Endothelial cell of umbilical vein (primary cell): Measurements from ENCODE around the gene TJP1. TPM values are rescaled to one million over a fixed set of nuclear protein-coding genes. Genes with fewer than 3 reads are reported as not detected.

Source experiments
- BruUV-seq: library from RNA; stranded (reverse); fragments of 400-500 nt; replicated peaks from 2 replicates; lab custom pipeline; 2021; lab: Mats Ljungman, UMichigan
- CTCF ChIA-PET: fragments of 300-600, 350-600 bp; sonication (Branson Sonifier 250); formaldehyde crosslinking; loops from one replicate; lab custom pipeline; 2021; ENCODE audit warnings: antibody characterized with exemption, inconsistent platforms; lab: Charles Lee
- POLR2A ChIA-PET: fragments of 300-600, 350-600 bp; sonication (Branson Sonifier 250); formaldehyde crosslinking; loops from one replicate; lab custom pipeline; 2021; ENCODE audit warnings: antibody characterized with exemption, inconsistent platforms; lab: Charles Lee
- DNase-seq: peaks from one replicate; pipeline ENCODE4 v3.0.0-alpha.2; 2011; ENCODE audit warnings: low read depth, low spot score
- FAIRE-seq: peaks from 2 replicates; lab custom pipeline; 2011; peaks lifted over from hg19 to GRCh38; lab: Jason Lieb, UNC
- H2AFZ ChIP-seq: 2 replicates; pipeline ENCODE4 v1.6.0; 2012; ENCODE audit warnings: low read depth, low read length, control low read depth, inconsistent platforms
- H3K27ac ChIP-seq: 2 replicates; pipeline ENCODE4 v1.5.1; 2011; ENCODE audit warnings: low read depth, mild to moderate bottlenecking, control low read depth, low read length, moderate library complexity; ENCODE audit not compliant: insufficient read depth
- H3K27me3 ChIP-seq, 2 experiments: 2 replicates each; pipeline versions ENCODE4 v1.6.0 to v1.6.1; 2011; ENCODE audit warnings: low read length in 2 of 2, mixed read lengths in 1 of 2; ENCODE audit not compliant: control insufficient read depth in 2 of 2, insufficient read depth in 2 of 2
- H3K36me3 ChIP-seq, 2 experiments: 2 replicates in 1 of 2; 3 replicates in 1 of 2; pipeline ENCODE4 v1.5.1; 2011; ENCODE audit warnings: low read length in 2 of 2, mild to moderate bottlenecking in 1 of 2, moderate library complexity in 1 of 2; ENCODE audit not compliant: control insufficient read depth in 2 of 2, insufficient read depth in 2 of 2; ENCODE audit errors: extremely low read depth in 1 of 2
- H3K4me1 ChIP-seq: 3 replicates; pipeline ENCODE4 v1.5.1; 2011; ENCODE audit warnings: mild to moderate bottlenecking, low read length; ENCODE audit not compliant: control insufficient read depth, insufficient read depth; ENCODE audit errors: extremely low read depth
- H3K4me2 ChIP-seq: 2 replicates; pipeline ENCODE4 v1.6.1; 2011; ENCODE audit warnings: low read length, control low read depth, mixed read lengths; ENCODE audit not compliant: insufficient read depth
- H3K4me3 ChIP-seq, 3 experiments: fragments of 200-600 bp in 1 of 3; sonication (generic), shearing (Covaris generic) in 1 of 3; replicated peaks in 1 of 3; 2 replicates each; pipeline ENCODE4 v1.5.1; 2011 to 2016; ENCODE audit warnings: control low read depth in 3 of 3, low read length in 3 of 3, mild to moderate bottlenecking in 2 of 3, inconsistent platforms in 1 of 3, low read depth in 1 of 3, moderate library complexity in 1 of 3; ENCODE audit not compliant: insufficient read depth in 1 of 3
- H3K79me2 ChIP-seq: 2 replicates; pipeline ENCODE4 v1.6.0; 2012; ENCODE audit warnings: low read length, inconsistent platforms; ENCODE audit not compliant: control insufficient read depth, insufficient read depth
- H3K9ac ChIP-seq: replicated peaks from 2 replicates; pipeline ENCODE3; 2011; ENCODE audit warnings: low read length, control low read depth; ENCODE audit not compliant: insufficient read depth; ENCODE audit errors: extremely low read depth
- H3K9me1 ChIP-seq: replicated peaks from 3 replicates; pipeline ENCODE4 v1.6.0; 2011; ENCODE audit warnings: mild to moderate bottlenecking, low read length; ENCODE audit not compliant: control insufficient read depth, insufficient read depth; ENCODE audit errors: extremely low read depth
- H3K9me3 ChIP-seq: replicated peaks from 2 replicates; pipeline ENCODE4 v1.5.1; 2012; ENCODE audit warnings: low read length, inconsistent platforms; ENCODE audit not compliant: control insufficient read depth, insufficient read depth
- H4K20me1 ChIP-seq: replicated peaks from 2 replicates; pipeline ENCODE3; 2011; ENCODE audit warnings: mild to moderate bottlenecking, low read length; ENCODE audit not compliant: control insufficient read depth, insufficient read depth; ENCODE audit errors: extremely low read depth
- EZH2 ChIP-seq: IDR thresholded peaks from 2 replicates; pipeline ENCODE4 v1.6.1; 2012; ENCODE audit warnings: borderline replicate concordance, low read depth, mild to moderate bottlenecking, moderate library complexity, low read length, inconsistent platforms; ENCODE audit not compliant: severe bottlenecking
- FOS ChIP-seq: IDR thresholded peaks from 2 replicates; pipeline ENCODE4 v1.6.1; 2011; ENCODE audit warnings: mild to moderate bottlenecking, low read length, moderate library complexity, borderline replicate concordance; ENCODE audit not compliant: insufficient read depth
- GATA2 ChIP-seq: IDR thresholded peaks from 2 replicates; pipeline ENCODE4 v1.7.0; 2011; ENCODE audit warnings: low read depth, mild to moderate bottlenecking, moderate library complexity, mixed read lengths, low read length; ENCODE audit not compliant: insufficient read length, insufficient read depth
- JUN ChIP-seq: IDR thresholded peaks from 2 replicates; pipeline ENCODE4 v1.6.1; 2011; ENCODE audit warnings: borderline replicate concordance, low read depth; ENCODE audit not compliant: insufficient read length, insufficient read depth
- MYC ChIP-seq: IDR thresholded peaks from one replicate; pipeline ENCODE4 v1.6.1; 2011; ENCODE audit warnings: mild to moderate bottlenecking, low read depth, low read length
- POLR2A ChIP-seq: IDR thresholded peaks from 2 replicates; pipeline ENCODE4 v1.6.1; 2012; ENCODE audit warnings: low read depth, mild to moderate bottlenecking, control low read depth, low read length
- POLR2AphosphoS5 ChIP-seq: IDR thresholded peaks from 2 replicates; pipeline ENCODE4 v1.6.1; 2012; ENCODE audit warnings: low read depth, mild to moderate bottlenecking, control low read depth, low read length, moderate library complexity; ENCODE audit not compliant: insufficient read depth
- dilution Hi-C: fragments of 300-500 bp; cut with MboI; formaldehyde crosslinking; loops from one replicate; pipeline ENCODE4 v1.15.0; 2019; ENCODE audit warnings: low sequenced_read_pairs; ENCODE audit not compliant: extremely low pct_ligation_motif_present
- intact Hi-C: fragments of 100-400 bp; cut with micrococcal nuclease; formaldehyde crosslinking; loops from one replicate; pipeline ENCODE4 v1.10.0; 2022
- polyA plus RNA-seq, 4 experiments: library from polyadenylated mRNA; depleted of rRNA in 3 of 4; stranded (reverse) in 3 of 4; unstranded in 1 of 4; fragments of >200 nt; gene quantifications; 2 replicates each; pipeline versions ENCODE4 v1.2.1 to v1.2.3, GENCODE V29; 2011 to 2012; ENCODE audit warnings: missing spikeins in 1 of 4
- total RNA-seq: library from RNA; stranded (reverse); gene quantifications from 2 replicates; pipeline ENCODE4 v1.2.3, GENCODE V29; 2021
- TF ChIP-seq, protein P1 (sequence below), 2 donors: IDR thresholded peaks; 1 replicate in 1 of 2; 2 replicates in 1 of 2; pipeline ENCODE4 v1.5.1; 2011; ENCODE audit warnings: low read length in 2 of 2, mild to moderate bottlenecking in 2 of 2, moderate library complexity in 2 of 2, control low read depth in 1 of 2, inconsistent platforms in 1 of 2, low read depth in 1 of 2; ENCODE audit not compliant: insufficient read depth in 1 of 2; ENCODE audit errors: extremely low read depth in 1 of 2
- TF ChIP-seq, protein P2 (sequence below): IDR thresholded peaks from 2 replicates; pipeline ENCODE4 v1.6.1; 2011; ENCODE audit not compliant: insufficient read depth, insufficient read length

Gene TJP1
- total and polyA plus RNA-seq, 2 donors (not counting 3 experiments of a cell fraction or from before 2014, with no cell fraction given) = 45.6 to 128 TPM

DNA sequence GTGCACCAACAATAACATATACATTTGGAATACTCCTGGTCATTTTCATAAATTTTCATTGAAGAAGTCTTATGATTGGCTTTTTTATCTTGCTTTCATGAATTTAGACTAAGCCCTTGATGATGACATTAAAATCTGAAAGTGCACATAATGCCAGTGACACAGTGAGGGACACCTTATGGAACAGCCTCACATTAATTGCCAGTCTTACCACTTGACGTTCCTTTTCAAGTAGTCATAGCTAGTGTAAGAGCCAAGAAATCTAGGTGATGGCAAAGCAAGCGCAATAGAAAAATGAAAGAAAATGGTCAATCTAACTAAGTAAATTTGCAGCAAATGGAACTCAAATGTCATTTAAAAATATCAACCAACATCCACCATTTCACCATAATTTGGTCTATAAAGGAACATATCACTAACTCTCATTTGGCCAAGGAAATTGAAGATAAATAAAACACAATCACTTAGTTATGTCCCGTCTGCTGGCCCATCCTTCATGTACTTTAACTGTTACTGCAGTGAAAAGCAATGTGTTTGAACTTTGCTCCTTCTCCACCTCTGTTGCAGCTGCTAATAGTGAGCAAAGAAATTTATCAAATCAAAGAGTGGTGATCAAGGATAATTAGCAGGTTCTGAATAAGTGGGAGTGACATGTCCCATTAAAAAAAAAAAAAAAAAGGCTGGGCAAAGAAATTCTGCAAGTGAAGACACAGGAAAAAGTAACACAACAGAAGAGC lies 110.0 kb downstream of the TJP1 start:
- Histone ChIP-seq H3K9ac (no peak overlapping the region), H3K9me1 (no peaks in the 10 kb centered on the region), H3K9me3 (no peaks in the 10 kb centered on the region), H3K27ac (no peak overlapping the region), H3K36me3 (peaks cover 31 to 35% of the 10 kb centered on the region in 2 experiments), H3K4me1 (no peaks in the 10 kb centered on the region), H4K20me1 (no peaks in the 10 kb centered on the region), H3K4me2 (no peak overlapping the region), H2AFZ (no peak overlapping the region), H3K27me3 (no peaks in the 10 kb centered on the region), H3K79me2 (no peaks in the 10 kb centered on the region), H3K4me3 (no peak overlapping the region)
- TF ChIP-seq POLR2A = no peak
- no TSS peak for BruUV-seq
- intact Hi-C loops = no loop called here
- no peak for DNase-seq
- POLR2A ChIA-PET = no interaction called here
- dilution Hi-C loops = no loop called here
- FAIRE-seq = no peak
- CTCF ChIA-PET = no interaction called here

DNA sequence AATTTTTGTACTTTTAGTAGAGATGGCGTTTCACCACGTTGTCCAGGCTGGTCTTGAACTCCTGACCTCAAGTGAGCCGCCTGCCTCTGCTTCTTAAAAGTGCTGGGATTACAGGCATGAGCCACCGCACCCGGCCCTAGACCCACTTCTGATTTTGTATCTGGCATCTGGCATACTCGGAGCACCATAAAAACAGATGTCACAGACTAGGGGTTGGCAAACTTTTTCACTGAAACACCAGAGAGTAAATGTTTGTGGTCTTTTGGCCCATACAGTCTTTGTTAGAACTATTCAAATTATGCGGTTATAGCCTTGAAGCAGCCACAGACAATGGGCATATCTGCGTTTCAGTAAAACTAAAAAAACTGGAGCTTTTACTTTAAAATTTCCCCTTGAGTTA lies 110.7 kb downstream of the TJP1 start:
- Histone ChIP-seq H2AFZ (no peak overlapping the region), H3K9me1 (no peaks in the 10 kb centered on the region), H4K20me1 (no peaks in the 10 kb centered on the region), H3K4me3 (no peak overlapping the region), H3K4me2 (no peak overlapping the region), H3K9ac (no peak overlapping the region), H3K9me3 (no peaks in the 10 kb centered on the region), H3K27me3 (no peaks in the 10 kb centered on the region), H3K27ac (no peak overlapping the region), H3K36me3 (peaks cover 29 to 41% of the 10 kb centered on the region in 2 experiments), H3K79me2 (no peaks in the 10 kb centered on the region), H3K4me1 (no peaks in the 10 kb centered on the region)
- dilution Hi-C loops (no loop called here), intact Hi-C loops (no loop called here)
- TF ChIP-seq, protein P1, sequence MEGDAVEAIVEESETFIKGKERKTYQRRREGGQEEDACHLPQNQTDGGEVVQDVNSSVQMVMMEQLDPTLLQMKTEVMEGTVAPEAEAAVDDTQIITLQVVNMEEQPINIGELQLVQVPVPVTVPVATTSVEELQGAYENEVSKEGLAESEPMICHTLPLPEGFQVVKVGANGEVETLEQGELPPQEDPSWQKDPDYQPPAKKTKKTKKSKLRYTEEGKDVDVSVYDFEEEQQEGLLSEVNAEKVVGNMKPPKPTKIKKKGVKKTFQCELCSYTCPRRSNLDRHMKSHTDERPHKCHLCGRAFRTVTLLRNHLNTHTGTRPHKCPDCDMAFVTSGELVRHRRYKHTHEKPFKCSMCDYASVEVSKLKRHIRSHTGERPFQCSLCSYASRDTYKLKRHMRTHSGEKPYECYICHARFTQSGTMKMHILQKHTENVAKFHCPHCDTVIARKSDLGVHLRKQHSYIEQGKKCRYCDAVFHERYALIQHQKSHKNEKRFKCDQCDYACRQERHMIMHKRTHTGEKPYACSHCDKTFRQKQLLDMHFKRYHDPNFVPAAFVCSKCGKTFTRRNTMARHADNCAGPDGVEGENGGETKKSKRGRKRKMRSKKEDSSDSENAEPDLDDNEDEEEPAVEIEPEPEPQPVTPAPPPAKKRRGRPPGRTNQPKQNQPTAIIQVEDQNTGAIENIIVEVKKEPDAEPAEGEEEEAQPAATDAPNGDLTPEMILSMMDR (IDR thresholded peaks at IDR 0.05; ENCODE audit: extremely low read depth in 1 of 2, insufficient read depth in 1 of 2, low read depth in 1 of 2, low read length in 2 of 2) = no peak
- TF ChIP-seq, protein P2, sequence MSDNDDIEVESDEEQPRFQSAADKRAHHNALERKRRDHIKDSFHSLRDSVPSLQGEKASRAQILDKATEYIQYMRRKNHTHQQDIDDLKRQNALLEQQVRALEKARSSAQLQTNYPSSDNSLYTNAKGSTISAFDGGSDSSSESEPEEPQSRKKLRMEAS = no peak
- TF ChIP-seq POLR2A = no peak
- no peak for TF ChIP-seq MYC
- TF ChIP-seq POLR2AphosphoS5 = no peak
- TF ChIP-seq FOS = no peak
- TF ChIP-seq JUN = no peak
- TF ChIP-seq EZH2 = no peak
- TF ChIP-seq GATA2 = no peak
- BruUV-seq = no TSS peak
- CTCF ChIA-PET = no interaction called here
- FAIRE-seq = no peak
- no peak for DNase-seq
- POLR2A ChIA-PET = no interaction called here
